ENCODE measurements around the gene RFTN1. TPM values are rescaled to one million over a fixed set of nuclear protein-coding genes. Genes with fewer than 3 reads are reported as not detected.

RFTN1 gene
- total and polyA plus RNA-seq, 2 donors (not counting 1 experiment from before 2014, with no cell fraction given): 32.4 to 156 TPM

DNA sequence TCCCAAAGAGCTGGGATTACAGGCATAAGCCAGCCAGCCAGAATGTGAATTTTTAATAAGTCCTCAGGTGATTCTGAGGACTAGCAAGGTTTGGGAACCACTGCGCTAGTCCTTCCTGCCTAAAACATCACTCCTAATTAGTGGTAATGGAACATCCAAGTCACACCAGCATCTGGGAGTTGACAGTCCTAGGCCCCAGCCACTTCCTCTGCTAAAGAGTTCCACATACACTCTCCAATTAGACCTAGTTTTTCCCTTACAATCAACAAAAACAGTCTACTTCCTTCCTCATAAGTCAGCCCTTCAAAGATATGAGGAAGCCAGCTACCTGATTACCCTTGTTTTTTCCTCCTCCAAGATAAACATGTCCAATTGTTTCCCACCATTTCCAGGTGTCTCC lies 170.4 kb downstream of the RFTN1 start:
- peaks cover 19 to 26% of the 10 kb centered on the region in 2 donors for H3K4me1 ChIP-seq (ENCODE audit: control insufficient read depth in 2 of 2, insufficient read depth in 2 of 2, low read length in 2 of 2)
- POLR2A ChIA-PET: no interaction called here
- Mint-ChIP-seq H3K9me3 (ENCODE audit: insufficient read depth) (no peaks in the 10 kb centered on the region), H3K4me3 (no peak overlapping the region), H3K27ac (no peak overlapping the region), H3K27me3 (no peaks in the 10 kb centered on the region), H3K4me1 (peaks cover 31% of the 10 kb centered on the region)
- H3K36me3 ChIP-seq (replicated peaks in 1 of 2; ENCODE audit: control extremely low read depth in 1 of 2, control insufficient read depth in 1 of 2, extremely low read depth in 1 of 2, insufficient read depth in 2 of 2, low read length in 1 of 2): peaks cover 0 to 34% of the 10 kb centered on the region in 2 experiments
- no peak overlapping the region for H3K4me2 ChIP-seq (replicated peaks; ENCODE audit: low read depth, low read length, poor library complexity, severe bottlenecking)
- H3K27me3 ChIP-seq (replicated peaks in 1 of 4; ENCODE audit: control extremely low read depth in 1 of 4, control insufficient read depth in 3 of 4, insufficient read depth in 4 of 4, low read length in 3 of 4): no peaks in the 10 kb centered on the region
- H2AFZ ChIP-seq (ENCODE audit: insufficient read depth, low read depth, low read length, poor library complexity, severe bottlenecking): no peak overlapping the region
- 100% methylated on average over 1 of the region's 1 CpG for WGBS (ENCODE audit: insufficient coverage)
- CTCF ChIA-PET: interaction anchor here (1.1 kb wide), 1 partner anchor 22 kb away, joined by 3 read pairs; no protein-coding TSS in a partner anchor
- ATAC-seq (ENCODE audit: low read depth) (no peak), DNase-seq (no peak)
- TF ChIP-seq EZH2 (IDR thresholded peaks at IDR 0.05; ENCODE audit: borderline replicate concordance, insufficient read depth, low read depth, low read length, poor library complexity, severe bottlenecking): no peak
- TF ChIP-seq, protein P1, sequence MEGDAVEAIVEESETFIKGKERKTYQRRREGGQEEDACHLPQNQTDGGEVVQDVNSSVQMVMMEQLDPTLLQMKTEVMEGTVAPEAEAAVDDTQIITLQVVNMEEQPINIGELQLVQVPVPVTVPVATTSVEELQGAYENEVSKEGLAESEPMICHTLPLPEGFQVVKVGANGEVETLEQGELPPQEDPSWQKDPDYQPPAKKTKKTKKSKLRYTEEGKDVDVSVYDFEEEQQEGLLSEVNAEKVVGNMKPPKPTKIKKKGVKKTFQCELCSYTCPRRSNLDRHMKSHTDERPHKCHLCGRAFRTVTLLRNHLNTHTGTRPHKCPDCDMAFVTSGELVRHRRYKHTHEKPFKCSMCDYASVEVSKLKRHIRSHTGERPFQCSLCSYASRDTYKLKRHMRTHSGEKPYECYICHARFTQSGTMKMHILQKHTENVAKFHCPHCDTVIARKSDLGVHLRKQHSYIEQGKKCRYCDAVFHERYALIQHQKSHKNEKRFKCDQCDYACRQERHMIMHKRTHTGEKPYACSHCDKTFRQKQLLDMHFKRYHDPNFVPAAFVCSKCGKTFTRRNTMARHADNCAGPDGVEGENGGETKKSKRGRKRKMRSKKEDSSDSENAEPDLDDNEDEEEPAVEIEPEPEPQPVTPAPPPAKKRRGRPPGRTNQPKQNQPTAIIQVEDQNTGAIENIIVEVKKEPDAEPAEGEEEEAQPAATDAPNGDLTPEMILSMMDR (IDR thresholded peaks at IDR 0.05): no peak
- H3K4me3 ChIP-seq (ENCODE audit: control extremely low read depth in 1 of 5, extremely low read depth in 1 of 5, insufficient read depth in 1 of 5, low read depth in 2 of 5, low read length in 4 of 5): no peak overlapping the region
- H3K27ac ChIP-seq (ENCODE audit: low read length in 2 of 2): peak overlapping the region in 1 of 2 donors; percentile 1
- no peak overlapping the region for H3K9ac ChIP-seq (ENCODE audit: low read length)
- intact Hi-C loops (cut with micrococcal nuclease): loop anchor here (2.0 kb wide), 1 partner anchor 18 kb away; no protein-coding TSS in a partner anchor
- H4K20me1 ChIP-seq (ENCODE audit: control insufficient read depth, insufficient read depth, low read length, poor library complexity, severe bottlenecking): peaks cover 23% of the 10 kb centered on the region
- peaks cover 0 to 3% (median 0%) of the 10 kb centered on the region in 3 donors for H3K9me3 ChIP-seq (ENCODE audit: control extremely low read depth in 1 of 3, control insufficient read depth in 2 of 3, insufficient read depth in 1 of 3, low read length in 2 of 3)
- H3K79me2 ChIP-seq (ENCODE audit: control insufficient read depth, insufficient read depth, low read length): peaks cover 78% of the 10 kb centered on the region

DNA sequence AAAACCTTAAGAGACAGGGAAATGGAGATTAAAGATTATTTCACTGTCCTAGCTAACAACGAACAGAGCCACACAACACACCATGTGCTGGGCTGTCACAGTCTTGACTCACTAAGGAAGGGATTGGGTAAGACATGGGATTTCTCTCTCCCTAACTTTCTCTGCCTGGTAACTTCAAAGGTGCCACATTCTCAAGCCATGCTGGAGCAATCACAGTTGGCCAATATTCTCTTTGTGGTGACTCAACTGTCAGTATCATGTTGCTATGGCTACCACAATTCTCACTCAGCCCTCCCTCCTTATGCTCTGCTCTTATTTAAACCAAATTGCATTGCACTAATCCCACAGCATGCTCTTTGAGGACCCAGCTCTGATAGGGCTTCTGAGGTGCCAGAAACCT lies 174.5 kb downstream of the RFTN1 start:
- H3K4me1 Mint-ChIP-seq: peaks cover 37% of the 10 kb centered on the region
- H3K27ac Mint-ChIP-seq: no peak overlapping the region
- no peak overlapping the region for H2AFZ ChIP-seq (ENCODE audit: insufficient read depth, low read depth, low read length, poor library complexity, severe bottlenecking)
- H3K9me3 Mint-ChIP-seq (ENCODE audit: insufficient read depth): no peaks in the 10 kb centered on the region
- no peak overlapping the region for H3K4me3 Mint-ChIP-seq
- H3K4me1 ChIP-seq (ENCODE audit: control insufficient read depth in 2 of 2, insufficient read depth in 2 of 2, low read length in 2 of 2): peaks cover 22 to 30% of the 10 kb centered on the region in 2 donors
- no peak overlapping the region for H3K4me3 ChIP-seq (ENCODE audit: control extremely low read depth in 1 of 5, extremely low read depth in 1 of 5, insufficient read depth in 1 of 5, low read depth in 2 of 5, low read length in 4 of 5)
- ChIA-PET POLR2A (no interaction called here), CTCF (interaction anchor here (0.6 to 1.2 kb wide), 2 partner anchors 48 to 208 kb away, joined by 3 to 6 read pairs; no protein-coding TSS in a partner anchor)
- TF ChIP-seq EZH2 (IDR thresholded peaks at IDR 0.05; ENCODE audit: borderline replicate concordance, insufficient read depth, low read depth, low read length, poor library complexity, severe bottlenecking): no peak
- TF ChIP-seq, protein P1 (IDR thresholded peaks at IDR 0.05): no peak
- peak overlapping the region in 1 of 2 donors; percentile 59 for H3K27ac ChIP-seq (ENCODE audit: low read length in 2 of 2)
- no peak overlapping the region for H3K9ac ChIP-seq (ENCODE audit: low read length)
- peaks cover 78% of the 10 kb centered on the region for H3K79me2 ChIP-seq (ENCODE audit: control insufficient read depth, insufficient read depth, low read length)
- WGBS (ENCODE audit: insufficient coverage): no CpG with 5 or more reads among the region's 1 CpG
- peak; percentile 11 for DNase-seq
- H3K27me3 Mint-ChIP-seq: no peaks in the 10 kb centered on the region
- peak; percentile 29 for ATAC-seq (ENCODE audit: low read depth)
- H3K4me2 ChIP-seq (replicated peaks; ENCODE audit: low read depth, low read length, poor library complexity, severe bottlenecking): peak overlapping the region; percentile 45
- intact Hi-C loops (cut with micrococcal nuclease): no loop called here
- no peaks in the 10 kb centered on the region for H3K27me3 ChIP-seq (replicated peaks in 1 of 4; ENCODE audit: control extremely low read depth in 1 of 4, control insufficient read depth in 3 of 4, insufficient read depth in 4 of 4, low read length in 3 of 4)
- peaks cover 25% of the 10 kb centered on the region for H4K20me1 ChIP-seq (ENCODE audit: control insufficient read depth, insufficient read depth, low read length, poor library complexity, severe bottlenecking)
- peaks cover 0 to 3% (median 0%) of the 10 kb centered on the region in 3 donors for H3K9me3 ChIP-seq (ENCODE audit: control extremely low read depth in 1 of 3, control insufficient read depth in 2 of 3, insufficient read depth in 1 of 3, low read length in 2 of 3)
- H3K36me3 ChIP-seq (replicated peaks in 1 of 2; ENCODE audit: control extremely low read depth in 1 of 2, control insufficient read depth in 1 of 2, extremely low read depth in 1 of 2, insufficient read depth in 2 of 2, low read length in 1 of 2): peaks cover 0 to 23% of the 10 kb centered on the region in 2 experiments
